HepG2 (cell line): ENCODE data around the gene HSDL2. TPM values are rescaled to one million over a fixed set of nuclear protein-coding genes. Genes with fewer than 3 reads are reported as not detected.

Experiments used
- HCFC1 ChIP-seq: fragments of 150-350 bp; IDR thresholded peaks from 2 replicates; pipeline ENCODE4 v1.6.1; 2014; ENCODE audit warnings: low read depth, low read length
- HNF4G ChIP-seq, 2 experiments: sonication (generic) in 1 of 2; formaldehyde crosslinking in 1 of 2; IDR thresholded peaks; 2 replicates each; pipeline versions ENCODE4 v1.4.0 to v1.6.1; 2011 to 2020; ENCODE audit warnings: borderline replicate concordance in 2 of 2, low read depth in 2 of 2, mild to moderate bottlenecking in 2 of 2, low read length in 1 of 2, missing genetic modification reagents in 1 of 2, moderate library complexity in 1 of 2
- HOXA3 ChIP-seq: sonication (generic); formaldehyde crosslinking; IDR thresholded peaks from 2 replicates; pipeline ENCODE4 v1.5.0; 2020; ENCODE audit warnings: missing genetic modification reagents
- KAT8 ChIP-seq: IDR thresholded peaks from 2 replicates; pipeline ENCODE4 v1.6.1; 2016; ENCODE audit warnings: missing genetic modification reagents, missing compliant biosample characterization
- NFIC ChIP-seq: IDR thresholded peaks from 2 replicates; pipeline ENCODE4 v1.6.1; 2012; ENCODE audit warnings: mild to moderate bottlenecking, low read length, inconsistent platforms
- SATB2 ChIP-seq: sonication (generic); formaldehyde crosslinking; IDR thresholded peaks from 2 replicates; pipeline ENCODE4 v1.5.0; 2020; ENCODE audit warnings: missing genetic modification reagents
- SETDB1 ChIP-seq: sonication (generic); formaldehyde crosslinking; IDR thresholded peaks from 2 replicates; pipeline ENCODE4 v1.5.1; 2020; ENCODE audit warnings: missing genetic modification reagents, mild to moderate bottlenecking, borderline replicate concordance
- TCF7L2 ChIP-seq: IDR thresholded peaks from 2 replicates; pipeline ENCODE4 v1.6.1; 2011; ENCODE audit warnings: mild to moderate bottlenecking, low read depth, low read length, moderate library complexity
- ZFAT ChIP-seq: sonication (generic); formaldehyde crosslinking; conservative IDR thresholded peaks from 2 replicates; pipeline ENCODE4 v1.8.1; 2023; ENCODE audit warnings: missing genetic modification reagents, inconsistent platforms
- ZFP36L1 ChIP-seq: sonication (generic); formaldehyde crosslinking; IDR thresholded peaks from 2 replicates; pipeline ENCODE4 v1.8.0; 2022; ENCODE audit warnings: mild to moderate bottlenecking, missing genetic modification reagents, moderate library complexity
- ZNF136 ChIP-seq: sonication (generic); formaldehyde crosslinking; IDR thresholded peaks from 2 replicates; pipeline ENCODE4 v1.8.1; 2022; ENCODE audit warnings: low read depth, mild to moderate bottlenecking, moderate library complexity, missing genetic modification reagents
- ZNF20 ChIP-seq: sonication (generic); formaldehyde crosslinking; IDR thresholded peaks from 2 replicates; pipeline ENCODE4 v1.4.0; 2020; ENCODE audit warnings: mild to moderate bottlenecking, moderate library complexity, missing genetic modification reagents
- ZNF234 ChIP-seq: sonication (generic); formaldehyde crosslinking; conservative IDR thresholded peaks from 2 replicates; pipeline ENCODE4 v1.5.1; 2020; ENCODE audit warnings: mild to moderate bottlenecking, missing genetic modification reagents
- ZNF512B ChIP-seq: sonication (generic); formaldehyde crosslinking; IDR thresholded peaks from 2 replicates; pipeline ENCODE4 v1.5.1; 2020; ENCODE audit warnings: missing genetic modification reagents, mild to moderate bottlenecking, borderline replicate concordance
- ZNF639 ChIP-seq: conservative IDR thresholded peaks from 2 replicates; pipeline ENCODE4 v1.6.1; 2018; ENCODE audit warnings: missing genetic modification reagents
- ZNF7 ChIP-seq: IDR thresholded peaks from 2 replicates; pipeline ENCODE4 v1.6.1; 2016; ENCODE audit warnings: missing biosample characterization, missing genetic modification reagents
- ZNF709 ChIP-seq: sonication (generic); formaldehyde crosslinking; IDR thresholded peaks from 2 replicates; pipeline ENCODE4 v1.5.0; 2020; ENCODE audit warnings: mild to moderate bottlenecking, missing genetic modification reagents
- ZNF777 ChIP-seq: sonication (generic); formaldehyde crosslinking; IDR thresholded peaks from 2 replicates; pipeline ENCODE4 v1.4.0; 2020; ENCODE audit warnings: missing genetic modification reagents
- ZSCAN9 ChIP-seq: IDR thresholded peaks from 2 replicates; pipeline ENCODE4 v1.6.1; 2016; ENCODE audit warnings: borderline replicate concordance
- polyA plus RNA-seq, 8 experiments: library from polyadenylated mRNA; depleted of rRNA in 3 of 8; stranded (reverse) in 7 of 8; unstranded in 1 of 8; fragments of >200 nt; fragmentation: Illumina TruSeq in 4 of 8; extraction: Trizol in 4 of 8; gene quantifications; 2 replicates each; pipeline versions ENCODE4 v1.2.1 to v1.2.3, GENCODE V29; 2011 to 2016; ENCODE audit warnings: low read depth in 4 of 8, missing spikeins in 1 of 8, mixed read lengths in 1 of 8; ENCODE audit not compliant: insufficient read depth in 1 of 8
- total RNA-seq, 5 experiments: library from RNA; depleted of rRNA; stranded (reverse); fragments of >200 nt; fragmentation: Illumina TruSeq; extraction: Trizol; gene quantifications; 2 replicates each; pipeline ENCODE4 v1.2.3, GENCODE V29; 2016; ENCODE audit warnings: low read depth in 1 of 5
- TF ChIP-seq, protein P1 (sequence below): sonication (generic); formaldehyde crosslinking; IDR thresholded peaks from 2 replicates; pipeline ENCODE4 v1.4.0; 2020; ENCODE audit warnings: missing genetic modification reagents
- TF ChIP-seq, protein P2 (sequence below): sonication (generic); formaldehyde crosslinking; conservative IDR thresholded peaks from 2 replicates; pipeline ENCODE4 v1.4.0; 2020; ENCODE audit warnings: missing genetic modification reagents

HSDL2 gene
- total and polyA plus RNA-seq, 2 of the 13 experiments (the other 11 are each of a cell fraction or from before 2014, with no cell fraction given): 55.3 to 80.2 TPM

DNA sequence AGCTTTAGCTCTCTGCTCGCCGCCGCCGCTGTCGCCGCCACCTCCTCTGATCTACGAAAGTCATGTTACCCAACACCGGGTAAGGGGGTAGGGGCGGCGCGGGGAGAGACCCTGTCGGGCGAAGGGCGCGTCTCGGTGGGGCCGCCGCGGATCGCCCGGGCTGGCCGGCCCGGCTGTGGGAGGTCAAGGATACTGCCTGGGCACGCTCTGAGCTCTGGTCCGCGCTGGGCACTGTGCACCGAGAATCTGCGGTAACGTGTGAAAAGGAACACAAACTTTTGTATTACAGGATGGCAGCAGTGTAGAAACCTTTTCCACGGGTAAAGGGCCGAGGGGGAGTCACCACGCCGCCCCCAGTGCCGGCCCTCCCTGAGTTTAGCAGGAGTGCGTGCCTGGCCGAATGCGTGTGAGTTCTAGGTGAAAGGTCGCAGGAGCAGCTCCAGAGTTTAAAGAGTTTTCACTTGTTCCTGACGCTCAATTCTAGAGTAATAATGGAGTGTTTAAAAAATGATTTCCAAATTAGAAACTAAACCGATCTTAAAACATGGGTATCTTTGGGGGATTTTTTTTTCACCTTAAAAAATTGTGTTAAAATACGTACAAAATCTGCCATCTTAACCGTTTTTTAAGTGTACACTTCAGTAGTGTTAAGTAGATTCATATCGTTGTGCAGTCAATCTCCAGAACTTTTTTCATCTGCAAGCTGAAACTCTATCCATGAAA is at the start of gene HSDL2 (continued):
- TF ChIP-seq, protein P1, sequence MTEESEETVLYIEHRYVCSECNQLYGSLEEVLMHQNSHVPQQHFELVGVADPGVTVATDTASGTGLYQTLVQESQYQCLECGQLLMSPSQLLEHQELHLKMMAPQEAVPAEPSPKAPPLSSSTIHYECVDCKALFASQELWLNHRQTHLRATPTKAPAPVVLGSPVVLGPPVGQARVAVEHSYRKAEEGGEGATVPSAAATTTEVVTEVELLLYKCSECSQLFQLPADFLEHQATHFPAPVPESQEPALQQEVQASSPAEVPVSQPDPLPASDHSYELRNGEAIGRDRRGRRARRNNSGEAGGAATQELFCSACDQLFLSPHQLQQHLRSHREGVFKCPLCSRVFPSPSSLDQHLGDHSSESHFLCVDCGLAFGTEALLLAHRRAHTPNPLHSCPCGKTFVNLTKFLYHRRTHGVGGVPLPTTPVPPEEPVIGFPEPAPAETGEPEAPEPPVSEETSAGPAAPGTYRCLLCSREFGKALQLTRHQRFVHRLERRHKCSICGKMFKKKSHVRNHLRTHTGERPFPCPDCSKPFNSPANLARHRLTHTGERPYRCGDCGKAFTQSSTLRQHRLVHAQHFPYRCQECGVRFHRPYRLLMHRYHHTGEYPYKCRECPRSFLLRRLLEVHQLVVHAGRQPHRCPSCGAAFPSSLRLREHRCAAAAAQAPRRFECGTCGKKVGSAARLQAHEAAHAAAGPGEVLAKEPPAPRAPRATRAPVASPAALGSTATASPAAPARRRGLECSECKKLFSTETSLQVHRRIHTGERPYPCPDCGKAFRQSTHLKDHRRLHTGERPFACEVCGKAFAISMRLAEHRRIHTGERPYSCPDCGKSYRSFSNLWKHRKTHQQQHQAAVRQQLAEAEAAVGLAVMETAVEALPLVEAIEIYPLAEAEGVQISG (CRISPR knock-in tag): no peak; the same call in none of the 2 replicates
- TF ChIP-seq ZSCAN9 (CRISPR knock-in tag) (no peak), ZNF7 (CRISPR knock-in tag) (no peak), ZNF777 (CRISPR knock-in tag) (no peak), ZNF136 (no peak), SETDB1 (CRISPR knock-in tag) (no peak), KAT8 (CRISPR knock-in tag) (no peak), ZNF512B (0 out of 2 replicates have a peak, but pooled peaks have one; percentile 21), ZFAT (no peak), ZNF709 (0 out of 2 replicates have a peak, but pooled peaks have one; percentile 32), ZNF639 (no peak), HCFC1 (no peak), HNF4G (IDR thresholded peaks at IDR 0.05; ENCODE audit: borderline replicate concordance, low read depth, low read length) (peak; percentile 42; the same call in 1 of the 2 replicates), HNF4G (CRISPR knock-in tag; IDR thresholded peaks at IDR 0.05; ENCODE audit: borderline replicate concordance, low read depth) (no peak), TCF7L2 (no peak), ZFP36L1 (no peak), ZNF234 (no peak), HOXA3 (peak; percentile 20; the same call in 1 of the 2 replicates), SATB2 (CRISPR knock-in tag) (no peak), ZNF20 (CRISPR knock-in tag) (no peak), NFIC (no peak)
- TF ChIP-seq, protein P2, sequence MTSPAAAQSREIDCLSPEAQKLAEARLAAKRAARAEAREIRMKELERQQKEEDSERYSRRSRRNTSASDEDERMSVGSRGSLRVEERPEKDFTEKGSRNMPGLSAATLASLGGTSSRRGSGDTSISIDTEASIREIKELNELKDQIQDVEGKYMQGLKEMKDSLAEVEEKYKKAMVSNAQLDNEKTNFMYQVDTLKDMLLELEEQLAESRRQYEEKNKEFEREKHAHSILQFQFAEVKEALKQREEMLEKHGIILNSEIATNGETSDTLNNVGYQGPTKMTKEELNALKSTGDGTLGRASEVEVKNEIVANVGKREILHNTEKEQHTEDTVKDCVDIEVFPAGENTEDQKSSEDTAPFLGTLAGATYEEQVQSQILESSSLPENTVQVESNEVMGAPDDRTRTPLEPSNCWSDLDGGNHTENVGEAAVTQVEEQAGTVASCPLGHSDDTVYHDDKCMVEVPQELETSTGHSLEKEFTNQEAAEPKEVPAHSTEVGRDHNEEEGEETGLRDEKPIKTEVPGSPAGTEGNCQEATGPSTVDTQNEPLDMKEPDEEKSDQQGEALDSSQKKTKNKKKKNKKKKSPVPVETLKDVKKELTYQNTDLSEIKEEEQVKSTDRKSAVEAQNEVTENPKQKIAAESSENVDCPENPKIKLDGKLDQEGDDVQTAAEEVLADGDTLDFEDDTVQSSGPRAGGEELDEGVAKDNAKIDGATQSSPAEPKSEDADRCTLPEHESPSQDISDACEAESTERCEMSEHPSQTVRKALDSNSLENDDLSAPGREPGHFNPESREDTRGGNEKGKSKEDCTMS: no peak
